ENCODE data around the gene SEPTIN2.

GRCh38 chr2:241300000-241300399 lies 15.7 kb upstream of the SEPTIN2 start:
- TF ChIP-seq SMC3 (IDR thresholded peaks at IDR 0.05; ENCODE audit: borderline replicate concordance, low read length) (no peak), EZH2 (IDR thresholded peaks at IDR 0.05; ENCODE audit: borderline replicate concordance, control insufficient read depth, low read depth, low read length) (no peak), BRCA1 (IDR thresholded peaks at IDR 0.05; ENCODE audit: low read depth, low read length) (no peak), MYB (IDR thresholded peaks at IDR 0.05; ENCODE audit: borderline replicate concordance, low read depth, low read length) (no peak), MAX (IDR thresholded peaks at IDR 0.05; ENCODE audit: low read depth, low read length) (no peak), YY1 (IDR thresholded peaks at IDR 0.05; ENCODE audit: low read depth, low read length) (no peak), CTCF (IDR thresholded peaks at IDR 0.05 in 2 of 3, conservative IDR thresholded peaks at IDR 0.05 in 1 of 3; ENCODE audit: control insufficient read depth in 2 of 3, extremely low read depth in 1 of 3, insufficient read depth in 1 of 3, low read depth in 3 of 3, low read length in 3 of 3) (0 out of 6 replicates have a peak, but pooled peaks of 1 of the 3 experiments have one; percentile 9)

All from GM12878 (cell line).